DMS153 (cell line): ENCODE measurements around the gene ZBTB20.

ENCODE experiments used
- DNase-seq: peaks from one replicate; lab custom pipeline; 2025; lab: John Stamatoyannopoulos, UW

Gene ZBTB20

GRCh38 chr3:115019900-115020299 is 127.2 kb downstream of the ZBTB20 start:
- DNase-seq: no peak

DNA sequence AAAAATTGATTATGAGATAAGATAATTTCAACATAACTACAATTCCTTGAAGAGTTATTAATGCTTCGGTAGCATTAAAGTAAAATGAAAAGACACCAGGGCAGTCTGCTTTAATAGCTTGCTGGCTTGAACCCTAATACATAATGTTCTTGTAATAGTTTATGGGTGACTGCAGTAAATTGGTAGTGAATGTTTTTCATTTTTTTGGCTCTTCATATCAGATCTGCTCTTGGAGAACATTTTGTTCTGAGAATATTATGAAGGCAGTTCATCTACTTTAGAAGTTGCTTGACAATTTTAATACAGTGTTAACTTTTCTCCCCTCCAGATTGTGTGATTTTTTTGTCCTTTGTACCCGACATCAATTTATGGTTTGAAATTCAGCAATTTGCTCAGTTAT is 128.4 kb downstream of the ZBTB20 start:
- no peak for DNase-seq

DNA sequence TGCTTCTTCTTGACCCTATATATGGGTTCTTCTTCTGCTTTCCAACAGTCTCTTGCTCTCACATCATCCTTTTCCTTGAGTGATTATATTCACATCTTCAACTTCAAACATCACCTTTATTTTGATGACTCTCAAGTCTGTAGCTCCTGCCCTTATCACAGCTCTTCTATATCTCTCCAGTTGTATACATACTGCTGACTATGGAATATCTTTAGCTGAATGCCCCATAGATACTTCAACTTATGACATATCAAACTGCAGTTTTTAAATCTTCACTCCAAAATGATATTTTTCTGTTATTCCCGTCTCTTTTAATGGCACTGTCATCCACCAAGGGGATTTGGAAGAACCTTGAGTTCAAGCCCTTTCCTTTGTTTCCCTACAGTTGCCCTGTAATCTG is 139.1 kb downstream of the ZBTB20 start:
- no peak for DNase-seq

DNA sequence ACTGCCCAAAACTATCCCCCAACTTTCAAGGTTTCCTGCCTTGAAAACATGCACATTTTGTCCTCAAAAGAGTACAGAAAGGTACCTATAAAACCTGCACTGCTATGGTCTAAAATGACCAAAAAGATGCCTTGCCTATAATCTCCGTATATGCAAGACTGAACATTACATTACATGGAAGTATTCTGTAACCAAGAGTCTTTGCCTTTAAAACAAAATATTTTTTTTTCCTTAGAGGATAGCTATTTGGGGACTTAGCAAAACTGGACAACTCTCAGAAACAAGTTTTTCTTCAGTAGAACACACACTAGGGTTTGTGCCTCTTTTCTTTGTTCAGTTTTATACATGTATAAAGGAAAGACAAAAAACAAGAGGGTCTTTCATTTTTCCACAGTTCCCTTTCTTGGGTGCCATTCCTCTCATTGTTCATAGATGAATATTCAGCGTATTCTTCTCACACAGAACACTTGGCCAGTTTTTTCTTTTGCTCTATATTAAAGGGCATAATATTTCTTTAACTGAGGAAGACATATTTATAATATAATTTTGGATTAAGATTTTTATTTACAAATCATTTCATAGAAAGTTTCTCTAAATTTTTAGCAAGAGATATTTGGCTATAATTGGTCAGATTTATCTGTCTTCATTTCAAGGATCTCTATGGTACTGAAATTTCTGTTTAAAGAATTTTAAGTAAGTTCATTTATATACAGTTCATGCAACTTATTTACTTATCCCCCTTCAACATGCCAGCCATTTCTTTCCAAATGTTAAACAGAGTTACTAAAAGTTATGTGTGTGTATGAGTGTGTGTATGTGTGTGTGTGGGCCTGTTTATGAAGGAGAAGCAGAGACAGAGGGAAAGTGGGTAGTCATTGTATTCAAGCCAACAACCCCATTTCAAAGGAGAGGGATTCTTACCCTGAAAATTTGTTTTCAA is 142.6 kb downstream of the ZBTB20 start:
- DNase-seq: no peak

DNA sequence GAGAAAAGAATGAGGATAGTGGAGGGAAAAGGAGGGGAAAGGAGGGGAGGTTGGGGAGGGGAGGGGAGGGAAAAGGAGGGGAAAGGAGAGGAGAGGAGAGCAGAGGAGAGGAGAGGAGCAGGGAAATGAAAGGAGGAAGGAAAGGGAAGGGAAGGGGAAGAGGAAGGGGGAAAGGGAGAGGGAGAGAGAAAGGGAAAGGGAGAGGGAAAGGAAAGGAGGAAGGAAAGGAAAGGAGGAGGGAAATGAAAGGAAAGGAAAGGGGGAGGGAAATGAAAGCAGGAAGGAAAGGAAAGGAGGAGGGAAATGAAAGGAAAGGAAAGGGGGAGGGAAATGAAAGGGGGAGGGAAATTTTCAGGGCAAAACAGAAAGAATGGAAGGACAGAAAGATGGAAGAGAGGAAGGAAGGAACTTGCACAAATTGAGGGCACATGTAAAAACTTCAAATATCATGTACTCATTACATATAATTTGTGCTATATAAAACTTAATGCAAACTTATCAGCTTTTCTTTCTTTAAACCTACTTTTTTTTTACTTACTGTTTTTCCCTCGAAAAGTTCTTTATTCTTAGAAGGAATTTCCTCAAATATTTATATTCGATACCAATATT is 148.0 kb downstream of the ZBTB20 start:
- DNase-seq: no peak

DNA sequence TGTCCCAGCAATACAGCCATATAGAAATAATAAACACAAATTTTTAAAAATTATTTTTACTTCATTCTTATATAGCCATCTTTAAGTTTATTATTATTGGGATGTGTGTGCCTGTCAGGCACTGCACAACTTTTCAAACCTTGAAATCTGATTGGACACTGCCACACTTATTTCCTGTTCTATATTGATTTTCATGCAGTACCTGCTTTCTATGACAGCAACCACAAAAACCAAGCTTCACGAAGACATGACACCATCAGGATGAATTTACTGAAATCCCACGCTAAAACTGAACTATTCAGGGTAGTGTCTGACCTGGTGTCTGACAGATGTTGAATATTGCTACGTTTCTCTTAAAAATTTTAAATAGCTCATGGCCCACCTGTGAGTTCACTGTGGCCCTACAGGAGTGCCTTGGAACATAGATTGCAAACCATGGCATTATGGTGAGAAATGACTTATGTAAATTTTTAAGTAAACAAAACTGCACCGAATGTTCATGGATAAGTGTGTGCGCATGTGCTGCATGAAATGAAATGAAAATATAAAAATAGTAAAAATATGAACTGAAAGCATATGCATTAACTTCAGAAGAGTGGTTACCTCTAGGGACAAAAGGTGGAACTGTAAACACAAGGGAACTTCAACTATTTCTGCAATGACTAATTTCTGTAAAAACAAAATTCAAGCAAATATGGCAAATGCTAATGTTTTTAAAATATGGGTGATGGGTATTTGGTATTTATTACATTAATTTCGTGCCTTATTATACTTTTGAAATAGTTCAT is 152.3 kb downstream of the ZBTB20 start:
- DNase-seq: no peak

- DNase-seq: no peak
Measured at GRCh38 chr3:114985776-114986175, 161.3 kb downstream of the ZBTB20 start.

DNA sequence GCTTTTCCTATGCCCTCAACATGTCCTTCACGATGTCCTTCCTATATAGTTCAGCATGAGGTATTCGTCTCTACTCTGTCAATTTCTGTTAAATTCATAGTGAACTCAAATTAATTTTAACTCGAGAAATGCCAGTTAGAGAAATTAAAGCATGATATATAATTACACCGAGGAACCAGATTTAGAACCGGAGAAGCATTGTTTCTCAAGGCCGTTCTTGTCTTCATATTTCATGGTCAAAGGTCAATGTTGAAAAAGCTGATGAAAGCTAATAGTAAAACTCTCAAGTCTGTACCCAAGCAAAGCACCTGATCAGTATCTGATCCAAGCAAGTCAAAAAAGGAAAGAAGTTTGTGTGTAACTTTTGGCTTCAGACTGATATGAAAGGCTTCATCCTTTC is 163.8 kb downstream of the ZBTB20 start:
- no peak for DNase-seq

GRCh38 chr3:114974387-114974786 is 172.7 kb downstream of the ZBTB20 start:
- DNase-seq: no peak

- DNase-seq: no peak
Measured at GRCh38 chr3:114973536-114973935, 173.6 kb downstream of the ZBTB20 start.

DNA sequence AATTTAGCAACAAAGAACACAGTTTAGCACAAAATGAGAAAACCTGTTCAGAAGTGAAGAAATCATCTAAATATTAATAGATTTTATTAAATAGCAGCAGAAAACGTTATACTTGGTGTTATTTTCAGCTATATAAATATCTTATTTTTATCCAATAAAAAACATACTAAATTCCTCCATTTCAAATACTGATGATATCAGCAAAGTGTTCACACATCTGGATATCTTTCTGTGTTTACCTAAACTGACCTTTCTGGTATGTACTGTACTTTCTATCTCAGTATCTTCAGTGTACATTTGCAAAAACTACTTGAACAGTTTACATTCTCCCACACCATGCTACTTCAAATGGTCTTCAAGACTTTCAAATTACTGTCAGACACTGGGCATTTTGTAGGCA is 179.9 kb downstream of the ZBTB20 start:
- no peak for DNase-seq

GRCh38 chr3:114962189-114962588 is 184.9 kb downstream of the ZBTB20 start:
- DNase-seq: no peak

- DNase-seq: no peak
Measured at GRCh38 chr3:114958930-114959329, 188.2 kb downstream of the ZBTB20 start.

GRCh38 chr3:114953800-114954199 is 193.3 kb downstream of the ZBTB20 start:
- no peak for DNase-seq

DNA sequence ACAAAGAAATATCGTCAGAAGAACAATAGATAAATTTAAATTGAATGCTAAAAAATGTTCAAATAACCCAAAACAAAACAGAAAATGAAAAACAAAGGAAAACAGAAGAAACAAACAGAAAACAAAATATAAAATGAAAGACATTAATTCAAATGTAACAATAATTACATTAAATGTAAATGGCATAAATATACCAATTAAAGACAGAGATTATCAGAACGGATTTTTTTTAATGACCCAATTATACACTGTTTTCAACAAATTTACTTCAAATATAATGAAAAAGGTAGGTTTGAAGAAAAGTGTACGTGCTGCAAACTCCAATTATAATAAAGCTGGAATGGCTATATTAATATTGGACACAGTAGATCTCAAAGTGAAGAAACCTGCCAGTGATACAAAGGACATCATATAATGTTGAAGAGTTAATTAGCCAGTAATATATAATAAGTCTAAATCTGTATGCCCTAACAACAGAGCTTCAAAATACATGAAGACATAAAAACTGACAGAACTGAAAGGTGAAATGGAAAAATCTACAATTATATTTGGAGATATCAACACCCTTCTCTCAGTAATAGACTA is 193.8 kb downstream of the ZBTB20 start:
- no peak for DNase-seq

DNA sequence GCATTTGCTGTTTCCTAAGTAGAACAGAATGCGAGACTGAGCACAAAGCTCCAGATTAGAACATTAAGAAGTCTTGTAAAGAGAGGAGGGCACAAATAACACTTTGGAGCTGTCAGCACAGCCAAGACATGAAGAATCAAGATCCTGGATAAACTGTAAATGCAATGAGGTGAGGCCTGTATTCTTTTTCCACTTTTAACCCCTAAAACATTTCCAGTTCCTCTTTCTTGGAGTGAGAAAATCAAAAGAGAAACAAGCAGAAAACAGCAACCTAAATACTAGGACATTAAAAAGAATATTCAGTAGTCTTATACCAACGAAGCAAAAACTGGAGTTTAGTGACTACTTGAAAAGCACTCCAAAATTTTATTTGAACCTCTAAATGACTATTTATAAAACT is 204.3 kb downstream of the ZBTB20 start:
- DNase-seq: no peak

GRCh38 chr3:114941626-114942309 is 205.3 kb downstream of the ZBTB20 start:
- no peak for DNase-seq

DNA sequence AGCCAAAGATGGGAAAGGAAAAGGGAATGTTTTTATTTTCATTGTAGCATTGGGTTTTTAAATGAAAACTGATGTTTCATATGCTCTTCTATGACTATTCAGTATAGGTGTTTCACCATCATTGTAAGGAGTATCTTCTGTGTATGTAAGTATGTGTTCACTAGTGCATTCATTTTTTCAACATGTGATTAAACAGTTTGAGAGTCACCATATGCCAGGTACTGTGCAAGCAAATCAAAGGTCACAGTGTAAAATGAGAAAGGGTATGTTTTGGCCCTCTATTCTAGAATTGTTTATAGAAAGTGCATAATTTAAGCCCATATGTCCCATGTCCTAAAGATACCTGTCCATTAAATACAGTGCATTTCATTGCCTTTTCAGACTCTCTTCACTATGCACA is 207.2 kb downstream of the ZBTB20 start:
- DNase-seq: no peak

- no peak for DNase-seq
Measured at GRCh38 chr3:114933407-114933806, 213.7 kb downstream of the ZBTB20 start.

DNA sequence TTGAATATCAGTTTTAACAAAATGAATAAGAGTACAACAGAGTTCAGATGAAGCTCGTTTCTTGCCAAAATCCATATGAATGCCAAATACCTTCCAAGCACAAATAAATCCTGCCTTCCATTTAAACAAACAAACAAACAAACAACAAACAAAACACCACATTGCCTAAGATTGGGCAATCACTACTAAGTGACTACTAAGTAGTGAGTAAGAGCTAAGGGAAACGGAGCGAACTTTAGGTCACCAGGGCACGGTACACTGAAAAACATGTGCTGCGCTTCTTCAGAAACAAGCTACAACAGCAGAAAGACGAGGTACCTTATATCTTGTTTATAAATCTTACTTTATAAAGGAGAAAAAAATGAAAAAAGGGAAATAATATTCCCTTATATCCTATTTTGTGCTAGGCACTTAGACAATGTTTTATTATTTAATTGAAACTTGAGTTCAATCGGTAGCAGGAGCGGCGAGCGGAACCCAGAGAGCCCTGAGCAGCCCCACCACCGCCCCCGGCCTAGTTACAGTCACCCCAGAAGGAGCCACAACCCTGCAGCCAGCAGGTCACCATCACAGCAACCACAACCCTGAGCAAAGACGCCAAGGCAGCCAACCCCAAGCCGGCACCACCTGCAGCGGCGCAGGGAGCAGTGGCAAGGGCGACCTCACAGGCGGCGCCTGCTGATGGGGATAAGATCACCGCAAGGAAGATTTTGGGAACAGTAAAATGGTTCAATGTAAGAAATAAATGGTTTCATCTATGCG is 216.9 kb downstream of the ZBTB20 start:
- DNase-seq: no peak
